ENCODE data around the gene EPHA10.

DNA sequence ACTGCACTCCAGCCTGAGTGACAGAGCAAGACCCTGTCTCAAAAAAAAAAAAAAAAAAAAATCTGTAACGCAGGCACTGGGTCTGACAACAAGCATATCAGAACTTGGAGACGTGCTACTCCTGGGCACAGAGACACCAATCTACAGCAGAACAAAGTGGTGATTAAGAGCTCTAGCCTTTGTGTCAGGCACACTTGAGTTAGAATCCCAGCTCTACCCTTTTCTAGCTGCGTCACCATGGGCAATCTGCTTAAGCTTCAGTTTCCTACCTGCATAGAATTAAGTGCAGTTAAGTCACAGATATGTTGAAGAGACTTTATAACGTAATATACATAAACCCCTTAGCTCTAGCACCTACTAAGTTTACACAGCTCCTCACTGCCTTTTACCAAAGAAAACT lies 76.0 kb downstream of the EPHA10 start:
- TF ChIP-seq EZH2 (IDR thresholded peaks at IDR 0.05; ENCODE audit: borderline replicate concordance, low read length), result no peak
- TF ChIP-seq, protein P1, sequence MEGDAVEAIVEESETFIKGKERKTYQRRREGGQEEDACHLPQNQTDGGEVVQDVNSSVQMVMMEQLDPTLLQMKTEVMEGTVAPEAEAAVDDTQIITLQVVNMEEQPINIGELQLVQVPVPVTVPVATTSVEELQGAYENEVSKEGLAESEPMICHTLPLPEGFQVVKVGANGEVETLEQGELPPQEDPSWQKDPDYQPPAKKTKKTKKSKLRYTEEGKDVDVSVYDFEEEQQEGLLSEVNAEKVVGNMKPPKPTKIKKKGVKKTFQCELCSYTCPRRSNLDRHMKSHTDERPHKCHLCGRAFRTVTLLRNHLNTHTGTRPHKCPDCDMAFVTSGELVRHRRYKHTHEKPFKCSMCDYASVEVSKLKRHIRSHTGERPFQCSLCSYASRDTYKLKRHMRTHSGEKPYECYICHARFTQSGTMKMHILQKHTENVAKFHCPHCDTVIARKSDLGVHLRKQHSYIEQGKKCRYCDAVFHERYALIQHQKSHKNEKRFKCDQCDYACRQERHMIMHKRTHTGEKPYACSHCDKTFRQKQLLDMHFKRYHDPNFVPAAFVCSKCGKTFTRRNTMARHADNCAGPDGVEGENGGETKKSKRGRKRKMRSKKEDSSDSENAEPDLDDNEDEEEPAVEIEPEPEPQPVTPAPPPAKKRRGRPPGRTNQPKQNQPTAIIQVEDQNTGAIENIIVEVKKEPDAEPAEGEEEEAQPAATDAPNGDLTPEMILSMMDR (IDR thresholded peaks at IDR 0.05; ENCODE audit: low read length), result no peak
